Measurements from ENCODE around the gene CENPN. TPM values are rescaled to one million over a fixed set of nuclear protein-coding genes. Genes with fewer than 3 reads are reported as not detected.

Gene CENPN
- total RNA-seq, 1 experiment from 2014 or later, result 56.6 TPM

- peaks cover 8% of the 10 kb centered on the region; the same call in 1 of the 2 replicates for H3K36me3 ChIP-seq (ENCODE audit: control insufficient read depth, insufficient read depth, low read length)
- in situ Hi-C loops (cut with HindIII; ENCODE audit: low pct_unique_long_range_greater_than_20kb, low sequenced_read_pairs) (no loop called here), intact Hi-C loops (cut with micrococcal nuclease; ENCODE audit: unreplicated experiment) (loop anchor here (10.0 kb wide), 1 partner anchor 728 kb away; no protein-coding TSS in a partner anchor)
- CTCF ChIA-PET, result no interaction called here
- POLR2A ChIA-PET, result no interaction called here
- DNase-seq (ENCODE audit: low read depth, low spot score), result no peak
- no peaks in the 10 kb centered on the region for H3K9me3 ChIP-seq (ENCODE audit: control insufficient read depth, insufficient read depth, low read depth, low read length)
- TF ChIP-seq SIN3A (IDR thresholded peaks at IDR 0.05; ENCODE audit: borderline replicate concordance, insufficient read depth, low read depth, low read length), result 0 out of 2 replicates have a peak, but pooled peaks have one; percentile 66
- TF ChIP-seq, protein P1, sequence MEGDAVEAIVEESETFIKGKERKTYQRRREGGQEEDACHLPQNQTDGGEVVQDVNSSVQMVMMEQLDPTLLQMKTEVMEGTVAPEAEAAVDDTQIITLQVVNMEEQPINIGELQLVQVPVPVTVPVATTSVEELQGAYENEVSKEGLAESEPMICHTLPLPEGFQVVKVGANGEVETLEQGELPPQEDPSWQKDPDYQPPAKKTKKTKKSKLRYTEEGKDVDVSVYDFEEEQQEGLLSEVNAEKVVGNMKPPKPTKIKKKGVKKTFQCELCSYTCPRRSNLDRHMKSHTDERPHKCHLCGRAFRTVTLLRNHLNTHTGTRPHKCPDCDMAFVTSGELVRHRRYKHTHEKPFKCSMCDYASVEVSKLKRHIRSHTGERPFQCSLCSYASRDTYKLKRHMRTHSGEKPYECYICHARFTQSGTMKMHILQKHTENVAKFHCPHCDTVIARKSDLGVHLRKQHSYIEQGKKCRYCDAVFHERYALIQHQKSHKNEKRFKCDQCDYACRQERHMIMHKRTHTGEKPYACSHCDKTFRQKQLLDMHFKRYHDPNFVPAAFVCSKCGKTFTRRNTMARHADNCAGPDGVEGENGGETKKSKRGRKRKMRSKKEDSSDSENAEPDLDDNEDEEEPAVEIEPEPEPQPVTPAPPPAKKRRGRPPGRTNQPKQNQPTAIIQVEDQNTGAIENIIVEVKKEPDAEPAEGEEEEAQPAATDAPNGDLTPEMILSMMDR (IDR thresholded peaks at IDR 0.05), result no peak
- H3K4me3 ChIP-seq (ENCODE audit: low read depth in 2 of 2, low read length in 2 of 2), result peak overlapping the region; percentile 84 to 88
- peak; percentile 69 for ATAC-seq
- H3K27ac ChIP-seq (ENCODE audit: low read length), result peak overlapping the region; percentile 88
- H3K4me1 ChIP-seq (ENCODE audit: control insufficient read depth, insufficient read depth, low read length), result peaks cover 8% of the 10 kb centered on the region
- H3K27me3 ChIP-seq (ENCODE audit: control insufficient read depth, insufficient read depth, low read length), result no peaks in the 10 kb centered on the region
- no TSS peak for BruUV-seq (replicated peaks)
Observed at GRCh38 chr16:81006211-81006812, 702 bp upstream of the CENPN start.

DNA sequence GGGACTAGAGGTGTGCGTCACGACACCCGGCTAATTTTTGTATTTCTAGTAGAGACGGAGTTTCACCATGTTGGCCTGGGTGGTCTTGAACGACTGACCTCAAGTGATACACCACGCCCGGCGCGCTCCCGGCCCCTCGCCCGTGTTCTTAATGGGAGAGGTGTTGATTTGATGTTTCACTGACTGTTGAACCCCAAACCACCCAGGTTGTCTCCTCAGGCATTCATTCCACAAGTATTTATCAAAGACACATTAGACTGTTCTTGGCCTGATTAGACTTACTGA is 1.4 kb downstream of the CENPN start:
- Histone ChIP-seq H3K36me3 (ENCODE audit: control insufficient read depth, insufficient read depth, low read length) (peaks cover 16% of the 10 kb centered on the region), H3K27ac (ENCODE audit: low read length) (peak overlapping the region; percentile 88), H3K4me3 (ENCODE audit: low read depth in 2 of 2, low read length in 2 of 2) (peak overlapping the region; percentile 84 to 88), H3K9me3 (ENCODE audit: control insufficient read depth, insufficient read depth, low read depth, low read length) (no peaks in the 10 kb centered on the region), H3K4me1 (ENCODE audit: control insufficient read depth, insufficient read depth, low read length) (peaks cover 8% of the 10 kb centered on the region), H3K27me3 (ENCODE audit: control insufficient read depth, insufficient read depth, low read length) (no peaks in the 10 kb centered on the region)
- ChIA-PET POLR2A (no interaction called here), CTCF (no interaction called here)
- in situ Hi-C loops (cut with HindIII; ENCODE audit: low pct_unique_long_range_greater_than_20kb, low sequenced_read_pairs), result no loop called here
- intact Hi-C loops (cut with micrococcal nuclease; ENCODE audit: unreplicated experiment), result loop anchor here (10.0 kb wide), 1 partner anchor 726 kb away; no protein-coding TSS in a partner anchor
- no TSS peak for BruUV-seq (replicated peaks)
- TF ChIP-seq SIN3A (IDR thresholded peaks at IDR 0.05; ENCODE audit: borderline replicate concordance, insufficient read depth, low read depth, low read length) (no peak), POLR2AphosphoS5 (IDR thresholded peaks at IDR 0.05; ENCODE audit: low read depth, low read length) (no peak), TCF7L2 (IDR thresholded peaks at IDR 0.05; ENCODE audit: low read depth, low read length) (no peak)
- TF ChIP-seq, protein P2, sequence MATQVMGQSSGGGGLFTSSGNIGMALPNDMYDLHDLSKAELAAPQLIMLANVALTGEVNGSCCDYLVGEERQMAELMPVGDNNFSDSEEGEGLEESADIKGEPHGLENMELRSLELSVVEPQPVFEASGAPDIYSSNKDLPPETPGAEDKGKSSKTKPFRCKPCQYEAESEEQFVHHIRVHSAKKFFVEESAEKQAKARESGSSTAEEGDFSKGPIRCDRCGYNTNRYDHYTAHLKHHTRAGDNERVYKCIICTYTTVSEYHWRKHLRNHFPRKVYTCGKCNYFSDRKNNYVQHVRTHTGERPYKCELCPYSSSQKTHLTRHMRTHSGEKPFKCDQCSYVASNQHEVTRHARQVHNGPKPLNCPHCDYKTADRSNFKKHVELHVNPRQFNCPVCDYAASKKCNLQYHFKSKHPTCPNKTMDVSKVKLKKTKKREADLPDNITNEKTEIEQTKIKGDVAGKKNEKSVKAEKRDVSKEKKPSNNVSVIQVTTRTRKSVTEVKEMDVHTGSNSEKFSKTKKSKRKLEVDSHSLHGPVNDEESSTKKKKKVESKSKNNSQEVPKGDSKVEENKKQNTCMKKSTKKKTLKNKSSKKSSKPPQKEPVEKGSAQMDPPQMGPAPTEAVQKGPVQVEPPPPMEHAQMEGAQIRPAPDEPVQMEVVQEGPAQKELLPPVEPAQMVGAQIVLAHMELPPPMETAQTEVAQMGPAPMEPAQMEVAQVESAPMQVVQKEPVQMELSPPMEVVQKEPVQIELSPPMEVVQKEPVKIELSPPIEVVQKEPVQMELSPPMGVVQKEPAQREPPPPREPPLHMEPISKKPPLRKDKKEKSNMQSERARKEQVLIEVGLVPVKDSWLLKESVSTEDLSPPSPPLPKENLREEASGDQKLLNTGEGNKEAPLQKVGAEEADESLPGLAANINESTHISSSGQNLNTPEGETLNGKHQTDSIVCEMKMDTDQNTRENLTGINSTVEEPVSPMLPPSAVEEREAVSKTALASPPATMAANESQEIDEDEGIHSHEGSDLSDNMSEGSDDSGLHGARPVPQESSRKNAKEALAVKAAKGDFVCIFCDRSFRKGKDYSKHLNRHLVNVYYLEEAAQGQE (IDR thresholded peaks at IDR 0.05; ENCODE audit: insufficient read depth in 1 of 2, low read depth in 2 of 2, low read length in 1 of 2), result no peak
- TF ChIP-seq, protein P1 (IDR thresholded peaks at IDR 0.05), result no peak
- ATAC-seq (no peak), DNase-seq (ENCODE audit: low read depth, low spot score) (no peak)
